K562 (cell line): ENCODE results near the gene DGKA.
"Not testable (repeated sequence)": the region's sequence is repeated elsewhere in the genome, so short reads cannot be mapped to it uniquely, and the experiment has no call there.

Source experiments
- BCL6 ChIP-seq: fragments of 250-450 bp; sonication (Bioruptor Pico); IDR thresholded peaks from 2 replicates; pipeline ENCODE4 v1.4.0; 2020
- CTCF ChIP-seq, 3 experiments: IDR thresholded peaks in 2 of 3; conservative IDR thresholded peaks in 1 of 3; 2 replicates each; pipeline ENCODE4 v1.5.1; 2011 to 2012; ENCODE audit warnings: low read length in 3 of 3, mild to moderate bottlenecking in 3 of 3, control low read depth in 2 of 3, improper control_type of control experiment in 1 of 3, inconsistent platforms in 1 of 3, low read depth in 1 of 3, mixed read lengths in 1 of 3, moderate library complexity in 1 of 3; ENCODE audit not compliant: insufficient read depth in 2 of 3
- POLR2AphosphoS2 ChIP-seq: IDR thresholded peaks from 2 replicates; pipeline ENCODE4 v1.6.1; 2012; ENCODE audit warnings: low read length, improper control_type of control experiment
- POLR2AphosphoS5 ChIP-seq: IDR thresholded peaks from 2 replicates; pipeline ENCODE4 v1.6.1; 2011; ENCODE audit warnings: mild to moderate bottlenecking, low read depth, low read length, moderate library complexity; ENCODE audit not compliant: control insufficient read depth, insufficient read depth
- RAD21 ChIP-seq, 2 experiments: fragments of 250-450 bp in 1 of 2; fragments of 450-650 bp in 1 of 2; sonication (Bioruptor Pico) in 1 of 2; formaldehyde crosslinking in 1 of 2; IDR thresholded peaks in 1 of 2; conservative IDR thresholded peaks in 1 of 2; 2 replicates each; pipeline versions ENCODE4 v1.4.0 to v1.8.0; 2020 to 2022; ENCODE audit warnings: mild to moderate bottlenecking in 2 of 2, moderate library complexity in 1 of 2
- TEAD4 ChIP-seq, 2 experiments: sonication (generic) in 1 of 2; formaldehyde crosslinking in 1 of 2; IDR thresholded peaks; 2 replicates each; pipeline versions ENCODE4 v1.6.1 to v1.8.0; 2012 to 2022; ENCODE audit warnings: borderline replicate concordance in 1 of 2, inconsistent platforms in 1 of 2, low read length in 1 of 2, mild to moderate bottlenecking in 1 of 2, missing genetic modification reagents in 1 of 2
- ZBTB5 ChIP-seq: fragments of 450-650 bp; IDR thresholded peaks from 2 replicates; pipeline ENCODE4 v1.6.1; 2017; ENCODE audit warnings: antibody characterized with exemption
- ZFP36 ChIP-seq: fragments of 150-350 bp; IDR thresholded peaks from 2 replicates; pipeline ENCODE4 v1.6.1; 2018; ENCODE audit warnings: low read length, low read depth; ENCODE audit not compliant: partially characterized antibody
- ZNF124 ChIP-seq: sonication (generic); formaldehyde crosslinking; IDR thresholded peaks from 2 replicates; pipeline ENCODE4 v1.8.1; 2022; ENCODE audit warnings: missing genetic modification reagents
- ZNF146 ChIP-seq: IDR thresholded peaks from one replicate; pipeline ENCODE4 v1.6.1; 2018; ENCODE audit warnings: missing compliant biosample characterization; ENCODE audit not compliant: unreplicated experiment
- ZNF274 ChIP-seq: IDR thresholded peaks from 2 replicates; pipeline ENCODE4 v1.6.1; 2011; ENCODE audit warnings: low read depth, mild to moderate bottlenecking, low read length, moderate library complexity, borderline replicate concordance

GRCh38 chr12:56003376-56003775 lies 72.4 kb downstream of the DGKA start:
- not testable (repeated sequence) for TF ChIP-seq POLR2AphosphoS5; ZBTB5; ZFP36; BCL6 (CRISPR knock-in tag); RAD21 (CRISPR knock-in tag; conservative IDR thresholded peaks at IDR 0.05 in 1 of 2, IDR thresholded peaks at IDR 0.05 in 1 of 2); ZNF124 (CRISPR knock-in tag); CTCF (IDR thresholded peaks at IDR 0.05 in 2 of 3, conservative IDR thresholded peaks at IDR 0.05 in 1 of 3; ENCODE audit: insufficient read depth in 2 of 3, low read depth in 1 of 3, low read length in 3 of 3); POLR2AphosphoS2; ZNF274; TEAD4 (IDR thresholded peaks at IDR 0.05; ENCODE audit: low read length); TEAD4 (CRISPR knock-in tag; IDR thresholded peaks at IDR 0.05; ENCODE audit: borderline replicate concordance); ZNF146 (CRISPR knock-in tag)
